ENCODE results near the gene MFSD1. TPM values are rescaled to one million over a fixed set of nuclear protein-coding genes. Genes with fewer than 3 reads are reported as not detected.
"Not testable (repeated sequence)": the region's sequence is repeated elsewhere in the genome, so short reads cannot be mapped to it uniquely, and the experiment has no call there.

The MFSD1 gene
- total and polyA plus RNA-seq, 2 donors (not counting 1 experiment from before 2014, with no cell fraction given): 103 to 117 TPM

DNA sequence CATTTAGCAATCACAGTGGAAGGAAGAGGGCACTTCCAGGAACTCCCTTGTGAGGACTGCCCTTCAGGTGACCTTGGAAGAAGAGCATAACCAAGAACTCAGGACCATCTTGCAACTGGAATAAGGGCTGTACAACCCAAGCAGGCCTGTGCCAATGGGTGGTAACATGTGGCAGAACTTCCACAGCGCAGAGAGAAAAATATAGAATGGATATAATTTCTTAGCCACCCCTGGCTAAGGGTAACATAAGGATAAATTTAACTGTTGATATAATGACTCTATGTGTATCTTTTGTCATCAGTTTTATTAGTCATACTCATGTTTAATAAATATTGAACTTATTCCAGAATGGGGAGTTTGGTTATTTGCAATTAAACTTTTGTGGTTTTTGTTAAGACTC is 13.4 kb upstream of the MFSD1 start:
- Histone ChIP-seq H3K4me2 (ENCODE audit: extremely low read depth, insufficient read depth, low read length) (peak overlapping the region; percentile 21), H3K36me3 (ENCODE audit: control insufficient read depth, insufficient read depth, low read length) (no peaks in the 10 kb centered on the region), H4K20me1 (ENCODE audit: control insufficient read depth, extremely low read depth, insufficient read depth, low read length) (no peaks in the 10 kb centered on the region), H3K27ac (ENCODE audit: insufficient read depth, low read length) (peak overlapping the region; percentile 48), H3K79me2 (ENCODE audit: control insufficient read depth, insufficient read depth, low read length) (no peaks in the 10 kb centered on the region), H3K27me3 (ENCODE audit: control insufficient read depth, insufficient read depth, low read length) (no peaks in the 10 kb centered on the region), H3K9me3 (ENCODE audit: control insufficient read depth, insufficient read depth, low read depth, low read length) (no peaks in the 10 kb centered on the region), H2AFZ (ENCODE audit: low read length) (no peak overlapping the region), H3K4me1 (ENCODE audit: control insufficient read depth, extremely low read depth, insufficient read depth, low read length) (peaks cover 8% of the 10 kb centered on the region), H3K4me3 (replicated peaks in 1 of 4; ENCODE audit: control extremely low read depth in 1 of 4, insufficient read depth in 1 of 4, low read depth in 3 of 4, low read length in 4 of 4) (no peak overlapping the region), H3K9ac (ENCODE audit: insufficient read depth, low read length) (no peak overlapping the region)
- DNase-seq (ENCODE audit: low read depth in 2 of 2): peak; percentile 31 to 88
- no peak for TF ChIP-seq EZH2 (IDR thresholded peaks at IDR 0.05; ENCODE audit: low read length, missing control alignments)
- TF ChIP-seq, protein P1, sequence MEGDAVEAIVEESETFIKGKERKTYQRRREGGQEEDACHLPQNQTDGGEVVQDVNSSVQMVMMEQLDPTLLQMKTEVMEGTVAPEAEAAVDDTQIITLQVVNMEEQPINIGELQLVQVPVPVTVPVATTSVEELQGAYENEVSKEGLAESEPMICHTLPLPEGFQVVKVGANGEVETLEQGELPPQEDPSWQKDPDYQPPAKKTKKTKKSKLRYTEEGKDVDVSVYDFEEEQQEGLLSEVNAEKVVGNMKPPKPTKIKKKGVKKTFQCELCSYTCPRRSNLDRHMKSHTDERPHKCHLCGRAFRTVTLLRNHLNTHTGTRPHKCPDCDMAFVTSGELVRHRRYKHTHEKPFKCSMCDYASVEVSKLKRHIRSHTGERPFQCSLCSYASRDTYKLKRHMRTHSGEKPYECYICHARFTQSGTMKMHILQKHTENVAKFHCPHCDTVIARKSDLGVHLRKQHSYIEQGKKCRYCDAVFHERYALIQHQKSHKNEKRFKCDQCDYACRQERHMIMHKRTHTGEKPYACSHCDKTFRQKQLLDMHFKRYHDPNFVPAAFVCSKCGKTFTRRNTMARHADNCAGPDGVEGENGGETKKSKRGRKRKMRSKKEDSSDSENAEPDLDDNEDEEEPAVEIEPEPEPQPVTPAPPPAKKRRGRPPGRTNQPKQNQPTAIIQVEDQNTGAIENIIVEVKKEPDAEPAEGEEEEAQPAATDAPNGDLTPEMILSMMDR (conservative IDR thresholded peaks at IDR 0.05 in 1 of 2, IDR thresholded peaks at IDR 0.05 in 1 of 2; ENCODE audit: low read depth in 1 of 2, low read length in 2 of 2): no peak

DNA sequence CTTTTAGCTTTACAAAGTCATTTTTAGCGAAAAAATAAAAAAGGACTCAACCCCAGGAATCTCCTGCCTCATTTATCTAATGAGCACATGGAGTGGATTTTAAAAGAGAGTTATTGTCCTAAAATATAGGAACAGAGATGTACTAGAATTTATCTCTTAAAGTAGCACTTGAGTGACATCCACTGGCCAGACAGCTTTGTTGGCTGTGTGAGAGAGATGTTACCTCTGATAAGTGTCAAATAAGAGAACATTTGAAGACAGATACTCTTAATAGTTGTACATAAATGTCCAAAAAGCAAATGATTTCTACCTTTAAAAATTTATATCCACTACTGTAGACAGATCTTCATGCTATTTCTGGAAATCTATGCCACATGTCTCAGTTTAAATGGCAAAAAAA is 12.3 kb upstream of the MFSD1 start:
- Histone ChIP-seq H3K79me2 (ENCODE audit: control insufficient read depth, insufficient read depth, low read length) (no peaks in the 10 kb centered on the region), H4K20me1 (ENCODE audit: control insufficient read depth, extremely low read depth, insufficient read depth, low read length) (no peaks in the 10 kb centered on the region), H2AFZ (ENCODE audit: low read length) (no peak overlapping the region), H3K9ac (ENCODE audit: insufficient read depth, low read length) (no peak overlapping the region), H3K27ac (ENCODE audit: insufficient read depth, low read length) (no peak overlapping the region), H3K4me2 (ENCODE audit: extremely low read depth, insufficient read depth, low read length) (no peak overlapping the region), H3K27me3 (ENCODE audit: control insufficient read depth, insufficient read depth, low read length) (no peaks in the 10 kb centered on the region), H3K4me1 (ENCODE audit: control insufficient read depth, extremely low read depth, insufficient read depth, low read length) (peaks cover 8% of the 10 kb centered on the region), H3K9me3 (ENCODE audit: control insufficient read depth, insufficient read depth, low read depth, low read length) (no peaks in the 10 kb centered on the region), H3K36me3 (ENCODE audit: control insufficient read depth, insufficient read depth, low read length) (no peaks in the 10 kb centered on the region), H3K4me3 (replicated peaks in 1 of 4; ENCODE audit: control extremely low read depth in 1 of 4, insufficient read depth in 1 of 4, low read depth in 3 of 4, low read length in 4 of 4) (no peak overlapping the region)
- TF ChIP-seq, protein P1 (conservative IDR thresholded peaks at IDR 0.05 in 1 of 2, IDR thresholded peaks at IDR 0.05 in 1 of 2; ENCODE audit: low read depth in 1 of 2, low read length in 2 of 2): peak; percentile 38 to 52
- TF ChIP-seq EZH2 (IDR thresholded peaks at IDR 0.05; ENCODE audit: low read length, missing control alignments): no peak
- peak; percentile 60 to 87 for DNase-seq (ENCODE audit: low read depth in 2 of 2)

DNA sequence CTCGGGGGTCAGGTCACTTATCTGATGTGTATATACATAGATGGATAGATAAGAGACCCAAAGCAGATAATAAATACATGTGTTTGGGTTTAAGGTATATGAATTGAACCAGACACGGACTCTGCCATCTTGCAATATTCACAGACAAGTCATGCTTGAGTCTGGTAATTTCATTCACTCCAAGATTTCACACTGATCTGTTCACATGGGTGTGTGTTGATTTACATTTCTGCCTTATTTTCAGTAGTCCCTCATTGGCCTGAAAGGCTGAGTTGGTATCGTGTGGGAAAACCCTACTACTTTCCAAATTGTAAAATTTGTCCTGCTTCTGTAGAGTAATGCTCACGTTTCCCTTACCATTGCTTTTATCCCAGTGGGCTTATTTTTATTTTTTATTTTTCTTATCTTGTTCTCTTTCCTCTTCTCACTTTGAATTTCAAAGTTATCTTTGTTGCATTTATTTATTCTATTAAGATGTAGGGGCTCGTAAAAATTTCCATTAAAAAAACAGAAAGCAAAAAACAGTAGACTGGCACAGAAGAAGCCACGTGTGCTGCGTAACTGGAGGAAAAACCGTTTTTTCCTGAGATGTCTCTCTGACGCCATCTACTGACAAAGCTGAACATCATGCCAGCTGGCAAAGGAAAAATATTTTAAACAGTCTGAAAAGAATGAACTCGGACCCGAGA is 10.8 kb upstream of the MFSD1 start:
- H3K9ac ChIP-seq (ENCODE audit: insufficient read depth, low read length): no peak overlapping the region
- no peaks in the 10 kb centered on the region for H3K27me3 ChIP-seq (ENCODE audit: control insufficient read depth, insufficient read depth, low read length)
- H2AFZ ChIP-seq (ENCODE audit: low read length): peak overlapping the region; percentile 0
- H3K4me3 ChIP-seq (replicated peaks in 1 of 4; ENCODE audit: control extremely low read depth in 1 of 4, insufficient read depth in 1 of 4, low read depth in 3 of 4, low read length in 4 of 4): peak overlapping the region in 2 of 4 experiments; percentile 21 to 30
- no peak for TF ChIP-seq EZH2 (IDR thresholded peaks at IDR 0.05; ENCODE audit: low read length, missing control alignments)
- TF ChIP-seq, protein P1 (conservative IDR thresholded peaks at IDR 0.05 in 1 of 2, IDR thresholded peaks at IDR 0.05 in 1 of 2; ENCODE audit: low read depth in 1 of 2, low read length in 2 of 2): peak; percentile 70 to 75
- H3K4me1 ChIP-seq (ENCODE audit: control insufficient read depth, extremely low read depth, insufficient read depth, low read length): peaks cover 8% of the 10 kb centered on the region
- no peaks in the 10 kb centered on the region for H3K36me3 ChIP-seq (ENCODE audit: control insufficient read depth, insufficient read depth, low read length)
- H3K4me2 ChIP-seq (ENCODE audit: extremely low read depth, insufficient read depth, low read length): peak overlapping the region; percentile 27
- no peaks in the 10 kb centered on the region for H4K20me1 ChIP-seq (ENCODE audit: control insufficient read depth, extremely low read depth, insufficient read depth, low read length)
- H3K27ac ChIP-seq (ENCODE audit: insufficient read depth, low read length): no peak overlapping the region
- no peaks in the 10 kb centered on the region for H3K79me2 ChIP-seq (ENCODE audit: control insufficient read depth, insufficient read depth, low read length)
- peak; percentile 83 to 88 for DNase-seq (ENCODE audit: low read depth in 2 of 2)
- H3K9me3 ChIP-seq (ENCODE audit: control insufficient read depth, insufficient read depth, low read depth, low read length): no peaks in the 10 kb centered on the region

DNA sequence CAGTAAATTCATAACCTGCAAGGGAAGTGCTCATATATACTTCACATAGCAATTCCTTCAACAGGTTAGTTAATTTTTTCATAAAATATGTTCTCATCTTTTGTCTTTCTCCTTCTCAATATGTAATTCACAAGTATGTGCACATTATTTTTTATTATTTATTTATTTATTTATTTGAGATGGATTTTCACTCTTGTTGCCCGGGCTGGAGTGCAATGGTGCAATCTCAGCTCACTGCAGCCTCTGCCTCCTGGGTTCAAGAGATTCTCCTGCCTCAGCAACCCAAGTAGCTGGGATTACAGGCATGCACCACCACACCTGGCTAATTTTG is 10.3 kb upstream of the MFSD1 start:
- H3K4me1 ChIP-seq (ENCODE audit: control insufficient read depth, extremely low read depth, insufficient read depth, low read length); H3K27ac ChIP-seq (ENCODE audit: insufficient read depth, low read length); H2AFZ ChIP-seq (ENCODE audit: low read length); H3K79me2 ChIP-seq (ENCODE audit: control insufficient read depth, insufficient read depth, low read length); H3K4me2 ChIP-seq (ENCODE audit: extremely low read depth, insufficient read depth, low read length); H3K9ac ChIP-seq (ENCODE audit: insufficient read depth, low read length); H3K9me3 ChIP-seq (ENCODE audit: control insufficient read depth, insufficient read depth, low read depth, low read length); H3K36me3 ChIP-seq (ENCODE audit: control insufficient read depth, insufficient read depth, low read length); H3K27me3 ChIP-seq (ENCODE audit: control insufficient read depth, insufficient read depth, low read length); DNase-seq (ENCODE audit: low read depth in 2 of 2); H4K20me1 ChIP-seq (ENCODE audit: control insufficient read depth, extremely low read depth, insufficient read depth, low read length): not testable (repeated sequence)
- peak overlapping the region in 1 of 4 experiments; percentile 30 for H3K4me3 ChIP-seq (replicated peaks in 1 of 4; ENCODE audit: control extremely low read depth in 1 of 4, insufficient read depth in 1 of 4, low read depth in 3 of 4, low read length in 4 of 4)
